ENCODE results near the gene GABPB1.

GABPB1 gene

GRCh38 chr15:50236433-50236832, 118.6 kb downstream of the GABPB1 start:
- DNase-seq = no peak

DNA sequence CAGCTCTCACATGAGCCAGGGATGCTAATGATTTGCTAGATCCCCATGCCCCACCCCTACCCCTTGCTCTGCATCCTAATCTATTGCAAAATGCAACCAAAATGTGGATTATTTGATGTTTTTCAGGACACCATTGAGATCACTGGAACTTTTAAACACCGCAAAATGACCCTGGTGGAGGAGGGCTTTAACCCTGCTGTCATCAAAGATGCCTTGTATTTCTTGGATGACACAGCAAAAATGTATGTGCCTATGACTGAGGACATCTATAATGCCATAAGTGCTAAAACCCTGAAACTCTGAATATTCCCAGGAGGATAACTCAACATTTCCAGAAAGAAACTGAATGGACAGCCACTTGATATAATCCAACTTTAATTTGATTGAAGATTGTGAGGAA, 119.2 kb downstream of the GABPB1 start:
- no peak for DNase-seq

DNA sequence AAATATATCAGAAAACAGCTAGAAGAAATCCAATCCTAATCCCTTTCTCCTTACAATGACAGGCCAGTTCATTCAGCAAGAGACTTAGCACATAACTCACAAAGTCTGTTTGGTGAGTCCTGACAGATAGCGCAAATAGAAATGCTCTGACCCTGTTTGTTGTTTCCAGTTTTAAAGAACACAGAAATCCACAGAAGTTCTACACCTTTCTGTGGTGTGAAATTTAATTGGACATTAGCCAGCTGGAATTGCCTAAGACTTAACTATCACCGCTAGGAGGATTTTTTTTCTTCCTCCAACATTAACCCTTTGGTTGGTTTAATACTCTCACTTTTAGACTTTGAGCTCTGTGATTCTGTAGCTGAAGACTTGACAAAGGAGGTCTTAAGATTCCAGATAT, 120.2 kb downstream of the GABPB1 start:
- no peak for DNase-seq

GRCh38 chr15:50233192-50233736, 121.7 kb downstream of the GABPB1 start:
- no peak for DNase-seq

- DNase-seq = no peak
Observed at GRCh38 chr15:50232791-50233190, 122.2 kb downstream of the GABPB1 start.

- no peak for DNase-seq
Observed at GRCh38 chr15:50231761-50232160, 123.2 kb downstream of the GABPB1 start.

DNA sequence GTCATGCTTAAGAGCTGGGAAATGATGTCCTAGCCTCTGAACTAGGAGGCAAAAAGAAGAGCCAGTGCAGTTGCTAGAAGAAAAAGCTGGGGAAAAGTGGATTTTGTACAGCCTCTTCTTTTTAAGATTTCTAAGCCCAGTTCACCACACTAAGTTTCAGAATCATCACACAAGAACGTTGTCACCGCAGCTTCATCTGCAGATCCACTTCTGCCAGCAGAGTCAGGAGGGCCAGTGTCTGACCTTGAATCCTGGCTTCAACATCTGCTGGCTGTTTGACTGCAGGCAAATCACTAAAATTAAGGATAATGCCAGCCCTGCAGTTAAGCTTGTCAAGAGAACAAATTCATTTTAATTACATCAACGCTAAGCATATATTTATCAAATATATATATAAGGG, 125.7 kb downstream of the GABPB1 start:
- DNase-seq = no peak

- no peak for DNase-seq
Observed at GRCh38 chr15:50228866-50229265, 126.1 kb downstream of the GABPB1 start.

DNA sequence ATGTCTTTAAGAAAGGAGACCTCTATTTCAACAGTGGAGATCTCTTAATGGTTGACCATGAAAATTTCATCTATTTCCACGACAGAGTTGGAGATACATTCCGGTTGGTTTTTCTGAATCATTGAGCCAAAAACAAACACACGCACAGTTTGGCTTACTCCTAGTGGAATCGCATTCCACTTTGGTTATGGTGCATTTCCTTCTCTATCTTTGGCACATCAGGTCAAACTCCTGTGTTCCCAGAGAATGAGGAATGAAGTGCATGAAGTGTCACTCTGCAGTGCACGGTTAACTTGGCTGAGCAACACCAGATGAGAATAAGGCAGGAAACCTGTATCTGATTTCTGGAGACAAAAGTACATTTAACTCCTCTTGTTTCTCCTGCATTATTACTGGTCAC, 127.9 kb downstream of the GABPB1 start:
- no peak for DNase-seq

DNA sequence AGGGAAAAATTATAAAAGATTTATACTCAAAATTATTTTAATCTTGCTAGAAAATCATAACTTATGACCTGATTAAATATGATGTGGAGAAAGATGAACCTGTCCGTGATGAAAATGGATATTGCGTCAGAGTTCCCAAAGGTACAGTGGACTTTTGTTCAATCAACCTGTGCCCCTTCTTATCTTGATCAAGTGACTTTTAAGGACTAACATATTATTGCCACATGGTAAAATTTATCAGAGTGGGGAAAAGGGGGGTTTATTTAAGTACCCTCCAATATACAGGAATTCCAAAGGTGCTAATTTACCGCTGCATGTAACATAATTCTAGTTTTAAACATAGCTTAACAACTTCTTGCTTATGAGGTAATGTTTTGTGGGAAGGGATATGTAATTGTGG, 129.1 kb downstream of the GABPB1 start:
- no peak for DNase-seq
